Activated CD8-positive, alpha-beta memory T cell treated with anti-CD3 and anti-CD28 coated beads for 24 hours (primary cell): Measurements from ENCODE around the gene PPP1R9B.

Experiments
- DNase-seq: peaks from one replicate; pipeline ENCODE4 v3.0.0-alpha.2; 2020

Gene PPP1R9B

DNA sequence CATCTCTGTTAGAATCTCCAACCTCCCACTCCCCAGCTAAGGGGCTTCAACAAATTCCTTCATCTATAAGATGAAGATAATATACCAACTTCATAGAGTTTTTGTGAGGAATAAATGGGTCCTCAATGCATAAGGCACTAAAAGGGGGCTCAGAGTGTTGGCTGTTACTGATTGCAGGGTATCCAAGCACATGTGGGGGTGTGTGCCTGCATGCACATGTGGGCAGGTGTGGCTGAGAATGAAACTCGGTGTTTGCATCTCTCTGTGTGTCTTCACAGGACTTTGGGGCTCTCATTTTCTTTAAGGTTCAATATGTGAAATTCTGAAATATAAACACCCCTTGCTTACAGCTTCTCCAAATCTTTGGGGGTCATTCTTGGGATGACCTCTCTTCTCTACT, 4.1 kb upstream of the PPP1R9B start:
- DNase-seq = no peak

DNA sequence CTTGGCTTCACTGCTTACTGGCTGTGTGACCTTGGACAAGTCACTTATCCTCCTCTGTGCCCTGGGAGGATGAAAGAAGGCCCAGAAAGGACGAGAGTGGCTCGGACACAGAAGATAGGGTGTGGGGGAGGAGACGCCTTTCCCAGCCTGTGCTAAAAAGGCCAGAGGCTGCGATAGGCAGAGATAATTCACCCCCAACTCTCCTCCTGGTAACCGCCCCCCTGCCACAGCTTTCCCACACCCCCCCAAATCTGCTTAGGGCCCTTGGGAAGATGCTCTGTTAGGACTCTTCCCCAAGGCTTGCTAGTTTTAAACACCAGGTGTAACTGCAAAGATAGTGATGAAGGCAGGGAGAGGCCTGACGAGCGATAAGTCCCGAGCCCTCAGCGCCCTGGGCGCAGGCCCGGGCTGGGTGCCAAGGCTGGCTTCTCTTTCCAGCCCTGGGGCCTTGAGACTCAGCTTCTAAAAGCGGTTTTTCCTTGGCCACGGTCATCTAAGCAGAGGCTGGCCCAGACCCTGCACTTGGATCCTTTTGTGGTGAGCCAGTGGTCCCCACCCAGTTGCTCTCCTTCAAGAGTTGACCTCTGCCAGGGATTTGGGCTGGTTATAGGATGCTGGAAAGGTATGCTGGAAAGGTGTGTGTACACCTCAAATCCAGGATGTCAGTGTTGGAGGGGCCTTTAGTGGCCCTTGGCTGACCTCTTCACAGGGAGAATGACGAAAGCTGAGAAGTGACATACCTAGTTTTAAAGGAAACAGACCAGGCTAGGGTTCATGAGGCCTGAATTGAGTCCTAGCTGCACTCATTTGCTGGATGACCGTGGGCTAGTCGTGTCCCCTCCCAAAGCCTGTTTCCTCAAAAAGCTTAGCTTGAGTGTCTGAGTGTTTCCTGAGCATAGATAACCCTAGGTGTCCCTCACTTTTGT, 3.4 kb upstream of the PPP1R9B start:
- no peak for DNase-seq

DNA sequence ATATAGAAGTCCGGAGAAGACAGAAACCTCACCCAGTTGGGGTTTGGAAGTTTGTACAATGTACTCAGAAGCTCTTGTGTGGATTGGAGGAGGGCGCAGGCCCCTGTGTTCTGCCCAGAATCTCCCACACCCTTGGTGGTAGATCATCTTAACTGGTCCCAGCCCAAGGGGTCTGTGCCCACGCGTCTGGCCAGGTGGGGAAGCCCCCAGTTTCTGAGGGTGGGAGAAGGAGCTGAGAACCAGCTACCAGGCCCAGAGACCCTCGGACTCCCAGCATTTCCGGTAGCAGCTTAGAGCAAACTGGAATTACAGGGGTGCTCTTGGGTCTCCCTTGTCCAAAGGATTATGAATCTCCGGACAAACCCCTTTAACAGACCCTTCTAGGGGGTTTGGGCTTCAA, 2.3 kb upstream of the PPP1R9B start:
- no peak for DNase-seq

DNA sequence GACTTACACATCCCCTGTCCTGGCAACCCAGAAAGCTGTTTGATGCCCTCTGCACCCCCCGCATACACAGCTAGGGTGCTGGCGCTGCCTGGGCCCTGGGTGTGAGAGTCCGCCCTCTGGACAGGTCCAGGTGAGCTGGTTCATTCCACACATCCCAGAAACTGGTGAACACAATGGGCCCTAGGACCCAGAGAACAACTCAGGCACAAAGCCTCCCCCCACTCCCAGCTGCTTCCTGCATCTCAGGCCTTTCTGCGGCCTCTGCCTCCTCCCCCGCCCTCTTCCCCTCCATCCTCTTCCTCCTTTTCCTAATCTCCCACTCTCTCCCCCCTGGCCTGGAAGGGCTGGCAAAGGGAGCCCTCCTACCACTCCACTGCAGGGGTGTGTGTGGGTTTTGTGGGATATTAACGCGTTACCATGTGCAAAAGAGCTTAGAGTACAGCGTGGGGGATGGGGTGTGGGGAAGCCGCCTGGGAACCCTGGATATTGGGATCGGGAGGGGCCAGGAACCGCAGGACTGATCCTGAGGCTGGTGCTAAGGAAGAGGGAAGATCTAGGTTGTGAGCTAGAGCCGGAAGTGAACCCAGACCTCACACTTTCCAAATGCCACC, 1.6 kb upstream of the PPP1R9B start:
- DNase-seq = peak; percentile 83

DNA sequence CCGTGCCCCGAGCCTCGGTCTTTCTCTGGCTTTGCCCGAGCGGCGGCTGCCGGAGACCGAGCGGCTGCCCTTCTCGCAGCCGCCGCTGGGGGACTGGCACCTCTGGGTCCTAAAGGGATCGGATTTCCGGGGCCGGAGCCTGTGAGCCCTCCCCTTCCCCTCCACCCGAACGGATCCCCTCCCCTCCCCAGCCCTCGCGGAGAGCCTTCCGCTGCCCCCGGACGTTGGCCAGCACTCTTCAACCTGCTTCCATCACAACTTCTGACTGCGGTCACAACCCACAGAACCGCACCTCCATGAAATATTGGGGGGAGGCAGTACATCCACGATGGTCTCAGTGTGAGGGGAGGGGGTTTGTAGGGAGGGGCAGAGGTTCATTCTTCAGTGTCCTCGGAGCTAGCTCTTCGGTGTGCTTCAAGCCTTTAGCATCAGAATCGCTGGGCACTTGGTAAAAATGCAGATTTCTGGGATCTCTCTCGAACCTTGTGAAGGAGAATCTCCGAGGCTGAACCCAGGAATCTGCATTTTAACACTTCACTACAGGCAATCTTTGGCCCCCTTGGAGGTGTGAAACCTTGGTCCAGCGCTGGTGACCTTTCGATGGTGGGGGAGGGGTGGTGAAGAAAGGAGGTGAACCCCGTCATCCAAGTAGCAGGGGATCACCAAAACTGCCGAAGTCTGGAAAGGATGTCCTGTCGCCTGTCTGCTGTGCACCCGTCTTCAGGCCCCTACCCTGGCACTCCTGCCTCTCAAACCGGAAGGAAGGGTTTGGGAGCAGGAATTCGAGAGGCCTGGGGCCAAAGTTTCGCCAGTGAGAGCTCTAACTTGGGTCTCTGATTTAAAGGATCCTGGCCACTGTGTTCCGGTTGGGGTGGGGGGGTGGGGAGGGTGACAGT, 812 bp upstream of the PPP1R9B start:
- DNase-seq = peak; percentile 92

DNA sequence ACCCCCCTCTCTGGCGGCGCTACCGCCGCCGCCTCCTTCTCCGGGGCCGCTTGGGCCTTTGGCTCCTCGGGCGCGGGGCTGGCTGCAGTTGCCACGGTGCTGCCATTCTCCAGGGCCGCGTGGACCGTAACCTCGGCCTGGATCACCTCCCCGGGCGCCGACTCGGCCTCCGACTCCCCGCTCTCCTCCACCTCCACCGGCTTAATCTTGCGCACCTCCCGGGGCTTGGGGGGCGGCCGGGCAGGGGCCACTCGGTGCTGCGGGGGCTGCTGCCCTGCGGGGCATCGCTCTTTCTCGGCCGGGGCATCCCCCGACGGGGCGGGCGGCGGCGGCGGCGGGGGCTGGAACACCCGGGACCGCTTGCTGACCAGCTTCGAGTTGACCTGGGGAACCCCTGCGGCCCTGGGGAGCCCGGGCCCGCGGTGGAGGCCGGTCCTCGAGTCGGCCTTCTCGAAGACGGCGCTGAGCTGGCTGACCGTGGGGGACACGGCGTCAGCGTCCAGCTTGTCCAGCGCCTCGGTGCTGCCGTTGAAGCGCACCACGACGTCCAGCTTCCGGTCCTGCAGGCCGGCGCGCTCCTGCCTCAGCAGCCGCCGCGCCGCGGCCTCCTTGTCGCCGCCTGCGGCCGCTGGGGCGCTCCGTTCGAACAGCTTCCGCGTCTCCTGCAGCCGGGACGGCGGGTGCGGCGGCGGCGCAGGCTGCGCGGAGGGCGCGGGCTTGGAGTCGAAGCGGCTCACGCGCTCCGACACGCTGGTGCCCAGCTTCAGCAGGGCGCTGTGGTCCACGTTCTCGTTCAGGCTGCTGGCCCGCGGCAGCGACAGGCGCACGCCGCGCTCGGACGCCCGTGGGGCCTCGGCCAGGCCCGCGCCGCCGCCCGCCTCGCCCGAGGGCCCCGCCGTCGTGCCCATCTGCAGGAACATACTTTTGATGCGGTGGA, 792 bp downstream of the PPP1R9B start:
- DNase-seq = peak; percentile 79

DNA sequence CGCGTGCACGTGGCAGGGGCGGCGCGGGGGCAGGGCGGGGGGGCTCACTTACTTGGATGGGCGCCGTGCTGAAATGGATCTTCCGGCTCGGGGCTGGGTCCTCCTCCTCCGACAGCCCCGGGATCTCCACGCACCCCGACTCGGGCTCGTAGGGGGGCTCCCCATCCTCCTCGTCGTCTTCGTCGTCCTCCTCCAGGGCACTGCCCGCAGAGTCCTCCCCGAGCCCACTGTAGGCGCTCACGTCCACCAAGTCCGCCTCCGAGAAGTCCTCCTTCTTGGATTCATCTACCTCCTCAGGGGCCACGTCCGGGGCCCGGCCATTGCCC, 1.4 kb downstream of the PPP1R9B start:
- no peak for DNase-seq

DNA sequence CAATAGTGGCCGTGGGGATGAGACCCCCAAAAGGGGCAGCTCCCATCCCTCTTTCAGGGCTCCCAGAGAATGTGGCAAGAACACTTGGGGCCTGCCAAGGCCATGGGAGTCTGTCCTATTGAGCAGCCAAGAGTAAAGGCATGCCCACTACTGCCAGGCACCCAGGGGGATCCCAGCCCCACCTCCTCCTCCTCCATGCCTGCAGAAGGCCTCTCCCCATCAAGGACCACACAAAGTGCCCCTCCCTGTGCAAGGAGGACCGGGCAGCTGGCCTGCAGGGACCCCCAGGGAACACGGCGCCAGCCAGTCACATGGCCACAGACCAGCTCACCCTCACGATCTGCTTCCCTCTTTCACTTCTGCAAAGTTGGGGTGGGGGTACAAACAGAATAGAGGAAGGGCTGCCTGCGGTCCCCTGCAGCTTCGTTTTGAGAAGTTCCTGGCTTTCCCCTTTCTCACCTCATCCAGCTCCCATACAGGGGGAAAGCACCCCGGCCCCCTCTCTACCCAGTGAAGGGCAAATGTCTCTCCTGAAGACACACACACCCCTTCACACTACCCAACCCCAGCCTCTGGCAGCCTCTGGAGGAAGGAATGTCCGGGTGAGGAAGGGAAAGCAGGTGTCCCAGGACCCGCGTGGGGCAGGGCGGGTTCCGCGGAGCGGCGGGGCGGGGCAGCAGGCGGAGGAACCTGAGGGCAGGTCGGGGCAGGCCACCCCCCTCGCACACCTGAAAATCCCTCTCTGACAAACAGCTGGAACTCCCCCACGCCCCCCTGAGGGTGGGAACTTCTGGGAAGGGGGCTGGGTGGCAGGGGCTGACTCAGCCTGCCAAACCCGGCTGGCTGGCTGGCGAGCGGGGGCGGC, 2.0 kb downstream of the PPP1R9B start:
- peak; percentile 89 for DNase-seq

DNA sequence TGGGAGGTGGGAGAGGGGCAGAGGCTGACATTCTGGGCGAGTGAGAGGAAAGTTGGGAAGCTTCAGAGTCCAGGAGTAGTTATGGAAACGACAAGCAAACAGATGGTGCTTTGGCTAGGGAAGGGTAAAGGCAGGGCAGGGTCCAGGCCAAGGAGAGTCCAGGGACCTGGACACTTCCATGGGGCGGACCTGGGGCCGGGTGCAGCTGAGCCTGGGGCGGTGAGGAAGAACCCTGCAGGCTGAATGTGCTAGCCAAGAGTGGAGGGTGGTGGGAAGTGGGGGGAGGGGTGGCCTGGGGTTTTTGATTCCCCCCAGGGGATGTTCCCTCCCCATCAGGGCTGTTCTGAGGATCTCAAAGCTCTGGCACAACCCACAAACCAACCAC, 2.6 kb downstream of the PPP1R9B start:
- DNase-seq = no peak

DNA sequence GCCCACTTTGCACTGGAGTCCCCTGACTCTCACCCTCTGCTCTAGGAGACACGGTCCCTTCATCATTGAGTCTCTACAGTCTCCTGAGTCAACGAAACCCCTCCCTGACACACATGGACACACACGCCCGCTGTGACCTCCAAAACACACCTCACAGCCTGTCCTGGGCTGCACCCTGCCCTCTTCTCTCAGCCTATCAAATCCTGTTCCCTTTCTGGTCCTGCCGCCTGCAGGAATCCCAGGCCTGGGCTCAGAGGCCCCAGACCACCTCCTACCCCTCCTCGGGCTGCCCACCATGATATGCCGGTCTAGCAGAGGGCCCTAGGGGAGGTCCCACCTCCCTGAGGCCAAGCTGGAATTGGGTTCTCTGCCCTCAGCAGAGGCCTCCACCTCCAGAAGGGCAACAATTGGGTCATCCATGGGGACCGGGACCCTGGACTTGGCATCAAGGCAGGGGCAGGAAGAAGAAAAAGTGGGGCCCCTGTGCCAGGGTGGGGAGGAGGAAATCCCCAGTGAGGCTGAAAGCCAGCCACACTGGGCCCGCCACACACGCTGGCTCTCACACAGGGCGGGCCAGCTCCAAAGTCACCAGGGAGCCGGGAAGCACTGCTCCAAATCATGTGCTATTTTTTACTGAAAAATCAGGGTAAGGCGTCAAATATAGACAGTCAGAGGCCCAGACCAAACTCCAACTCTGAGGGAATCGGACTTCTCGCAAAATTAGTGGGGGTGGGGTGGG, 3.4 kb downstream of the PPP1R9B start:
- DNase-seq = no peak

DNA sequence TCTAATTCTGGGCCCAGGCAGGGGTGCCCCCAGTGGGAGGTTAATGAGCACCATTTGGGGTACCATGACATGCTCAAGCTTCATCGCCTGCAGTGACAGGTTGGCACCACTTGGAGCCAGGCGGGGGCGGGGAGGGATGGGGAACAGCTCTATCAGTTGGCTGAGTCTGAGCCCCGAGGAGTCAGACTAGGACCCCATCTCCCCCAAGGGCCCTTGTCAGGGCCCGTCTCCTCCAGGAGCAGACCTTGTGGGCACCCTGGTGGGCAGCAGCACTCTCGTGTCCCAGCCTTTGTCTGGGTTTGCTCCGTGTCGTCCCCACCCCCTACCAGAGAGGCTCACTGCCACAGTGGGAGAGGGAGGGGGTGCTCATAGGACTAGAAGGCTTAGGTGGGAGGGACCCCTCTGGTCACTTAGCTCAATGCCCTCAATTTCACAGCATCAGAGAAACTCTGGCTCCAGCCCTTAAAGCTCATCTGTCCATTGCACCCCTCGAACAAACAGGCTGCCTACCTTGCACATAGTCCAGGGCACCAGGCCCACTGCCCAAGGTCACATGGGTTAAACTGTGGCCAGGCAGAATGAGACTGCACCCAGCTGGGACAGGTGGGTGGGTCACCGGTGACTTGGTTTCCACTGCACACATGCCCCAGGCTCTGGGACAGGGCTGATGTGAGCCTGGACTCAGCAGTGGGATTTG, 4.1 kb downstream of the PPP1R9B start:
- no peak for DNase-seq

DNA sequence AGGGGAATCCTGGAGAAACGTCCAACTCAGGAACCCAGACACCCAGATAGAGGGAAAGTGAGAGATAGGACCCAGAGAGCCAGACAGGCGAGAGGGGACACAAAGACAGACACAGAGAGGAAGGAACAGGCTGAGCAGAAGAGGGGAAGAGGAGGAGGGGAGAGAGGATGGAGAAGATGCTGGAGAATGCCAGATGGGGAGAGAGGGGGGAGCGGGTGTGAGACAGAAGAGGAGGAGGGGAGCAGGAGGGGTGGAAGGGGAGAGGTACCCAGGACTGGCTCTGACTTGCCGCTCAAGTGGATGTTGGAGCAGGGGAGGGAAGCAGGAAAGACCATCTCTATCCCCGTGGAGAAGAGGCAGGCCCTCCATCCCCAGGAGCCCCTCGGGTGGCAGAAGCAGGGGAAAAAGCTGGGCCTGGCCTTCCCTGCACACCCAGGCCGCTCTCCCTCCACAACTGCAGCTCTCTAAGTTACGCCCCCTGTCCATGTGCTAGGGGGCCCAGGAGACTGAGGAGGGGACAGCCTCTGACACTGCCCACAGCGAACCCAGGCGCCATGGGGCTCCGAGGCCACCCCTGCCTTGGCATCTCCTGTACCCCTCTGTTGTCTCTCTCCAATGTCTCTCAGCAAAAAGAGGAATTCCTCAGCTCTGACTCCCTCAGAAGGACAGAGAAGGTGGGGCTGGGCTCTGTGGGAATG, 4.8 kb downstream of the PPP1R9B start:
- DNase-seq = no peak

DNA sequence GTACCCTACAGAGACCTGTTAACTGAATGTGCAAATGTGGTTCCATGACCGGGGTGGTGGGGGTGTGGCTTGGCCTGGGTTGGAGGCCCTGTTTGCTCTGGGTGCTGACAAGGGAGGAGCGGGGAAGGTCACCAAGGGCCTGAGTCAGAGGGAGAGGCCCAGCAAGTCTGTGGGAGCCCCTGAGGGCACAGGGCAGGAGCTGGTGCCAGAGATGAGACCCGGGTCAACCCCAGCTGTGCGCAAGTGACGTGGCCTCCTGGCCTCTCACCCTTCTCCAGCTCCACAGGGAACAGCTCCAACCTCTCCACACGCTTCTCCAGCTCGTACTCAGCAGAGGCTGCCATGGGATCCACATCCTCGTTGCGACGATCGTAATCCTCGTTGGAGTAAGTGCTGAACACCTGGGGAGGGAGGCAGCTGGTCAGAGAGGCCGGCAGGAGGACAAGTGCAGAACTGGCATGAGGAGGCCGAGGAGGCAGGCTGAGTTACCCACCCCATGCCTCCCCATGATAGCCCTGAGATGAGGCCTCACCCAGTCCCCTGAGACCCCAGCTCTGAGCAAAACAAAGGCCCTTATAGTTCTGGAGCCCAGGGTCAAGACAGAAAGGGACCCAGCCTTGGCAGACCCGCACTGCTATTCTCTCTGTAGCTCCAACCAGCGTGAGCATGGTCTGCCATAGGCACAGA, 5.5 kb downstream of the PPP1R9B start:
- no peak for DNase-seq

DNA sequence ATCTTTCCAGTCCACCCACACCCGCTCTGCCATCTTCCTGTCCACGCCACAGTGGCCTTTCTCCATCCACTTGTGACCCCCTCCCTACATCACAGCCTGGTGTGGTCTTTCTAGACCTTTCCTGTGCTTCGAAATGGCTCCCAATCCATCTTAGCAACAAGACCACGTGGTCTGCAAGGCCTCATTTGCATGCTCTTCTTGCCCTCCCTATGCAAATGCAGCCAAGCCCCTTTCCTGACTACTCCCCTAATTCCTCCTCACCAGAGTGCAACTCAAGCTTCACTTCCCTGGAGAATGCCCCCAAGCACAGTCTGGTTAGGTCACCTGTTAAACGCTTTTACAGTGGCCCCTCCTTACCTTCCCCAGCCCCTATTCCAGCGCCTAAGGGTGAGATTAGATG, 6.1 kb downstream of the PPP1R9B start:
- DNase-seq = no peak

DNA sequence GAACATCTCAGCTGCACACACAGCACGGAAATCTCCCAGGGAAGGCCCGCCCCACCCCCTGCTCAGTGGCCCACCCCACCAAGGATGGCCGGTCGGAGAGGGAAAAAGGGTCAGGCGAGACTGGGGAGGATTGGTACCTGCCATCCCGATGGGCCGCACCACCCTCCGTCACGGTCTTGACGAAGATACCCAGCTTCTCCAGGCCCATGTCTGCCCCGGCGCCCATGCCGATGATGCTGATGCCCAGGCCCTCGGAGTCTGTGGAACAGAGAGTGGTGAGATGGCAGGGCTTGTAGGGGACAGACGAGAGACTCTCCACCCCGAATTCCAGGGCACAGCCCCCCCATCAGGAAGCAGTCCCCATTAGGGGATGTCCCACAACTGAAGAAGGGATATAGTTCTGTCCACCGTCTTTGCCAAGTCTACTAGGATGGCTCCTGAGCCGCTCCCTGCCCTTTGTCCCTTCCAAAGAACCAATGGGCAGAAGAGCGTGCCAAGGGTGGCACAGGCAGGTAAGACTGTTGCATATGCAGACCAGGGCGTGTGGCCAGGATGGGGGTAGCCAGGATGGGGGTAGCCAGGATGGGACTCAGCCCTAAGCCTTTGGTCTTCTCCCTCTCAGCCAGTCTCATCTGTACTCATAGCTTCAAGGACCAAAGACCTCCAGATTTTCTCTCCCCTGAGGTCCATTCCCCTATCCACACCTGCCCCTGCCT, 6.9 kb downstream of the PPP1R9B start:
- DNase-seq = no peak

DNA sequence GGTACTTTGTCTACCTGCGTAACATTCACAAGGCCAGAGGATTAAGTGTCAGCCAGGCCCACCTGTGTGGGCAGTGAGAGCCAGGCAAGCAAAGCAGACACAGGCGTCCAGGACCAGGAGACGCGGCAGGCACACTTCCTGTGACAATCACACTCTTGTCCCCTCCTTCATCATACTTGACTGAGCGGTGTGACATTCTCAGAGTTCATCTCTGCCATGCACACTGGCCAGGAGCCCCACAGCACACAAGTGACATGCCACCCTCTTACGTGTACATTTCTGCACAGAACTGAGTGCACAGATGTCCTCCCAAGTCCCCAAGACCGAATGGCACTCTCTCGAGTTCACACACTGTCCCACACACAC, 8.7 kb downstream of the PPP1R9B start:
- DNase-seq = no peak

DNA sequence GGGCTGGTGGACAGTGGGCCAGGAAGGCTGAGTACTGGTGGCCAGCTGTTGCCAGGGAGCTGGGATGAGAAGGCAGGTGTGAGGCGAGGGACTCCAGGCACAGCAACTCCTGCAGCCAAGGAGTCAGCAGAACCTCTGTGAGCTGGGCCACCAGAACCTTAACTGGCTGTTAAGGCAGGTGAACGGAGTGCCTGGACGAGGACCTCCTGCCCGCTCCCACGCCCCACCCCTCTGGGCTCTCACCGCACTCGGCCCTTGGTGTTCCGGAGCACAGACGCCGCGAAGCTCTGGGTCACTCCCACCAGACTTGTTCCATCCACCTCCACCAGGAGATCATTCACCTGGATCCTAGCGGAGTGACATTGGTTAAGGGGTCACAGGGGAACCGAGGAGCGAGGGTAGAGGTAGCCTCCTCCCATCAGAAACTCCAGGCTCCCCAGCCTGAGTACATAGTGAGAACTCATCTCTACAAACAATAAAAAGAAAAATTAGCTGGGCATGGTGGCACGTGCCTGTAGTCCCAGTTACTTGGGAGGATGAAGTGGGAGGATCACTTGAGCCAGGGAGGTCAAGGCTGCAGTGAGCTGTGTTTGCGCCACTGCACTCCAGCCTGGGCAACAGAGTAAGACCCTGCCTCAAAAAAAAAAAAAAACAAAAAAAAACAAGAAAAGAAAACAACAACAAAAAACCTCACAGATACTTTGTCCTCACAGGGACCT, 9.3 kb downstream of the PPP1R9B start:
- no peak for DNase-seq
